Measurements from ENCODE around the gene NINJ2. TPM values are rescaled to one million over a fixed set of nuclear protein-coding genes. Genes with fewer than 3 reads are reported as not detected.

Gene NINJ2
- polyA plus RNA-seq, 1 of the 3 experiments (the other 2 are of a cell fraction): 0.07 TPM

- POLR2A ChIA-PET: interaction anchor here (0.6 kb wide), 1 partner anchor 20 kb away, joined by 3 read pairs; no protein-coding TSS in a partner anchor
- TF ChIP-seq USF2 (IDR thresholded peaks at IDR 0.05; ENCODE audit: borderline replicate concordance, low read depth, low read length) (no peak), REST (IDR thresholded peaks at IDR 0.05; ENCODE audit: low read depth, low read length) (no peak), RFX5 (IDR thresholded peaks at IDR 0.05; ENCODE audit: low read length) (no peak), NRF1 (IDR thresholded peaks at IDR 0.05; ENCODE audit: low read depth, low read length) (no peak), RAD21 (IDR thresholded peaks at IDR 0.05; ENCODE audit: low read length) (no peak), RXRA (IDR thresholded peaks at IDR 0.05; ENCODE audit: borderline replicate concordance, low read depth) (no peak), MXI1 (IDR thresholded peaks at IDR 0.05; ENCODE audit: low read depth, low read length) (no peak), CHD2 (IDR thresholded peaks at IDR 0.05; ENCODE audit: low read length, partially characterized antibody) (no peak), YY1 (IDR thresholded peaks at IDR 0.05; ENCODE audit: low read depth) (no peak), SIN3A (IDR thresholded peaks at IDR 0.05; ENCODE audit: borderline replicate concordance, low read depth, low read length) (no peak), GABPA (IDR thresholded peaks at IDR 0.05; ENCODE audit: low read depth) (no peak), JUND (IDR thresholded peaks at IDR 0.05) (no peak), FOXJ3 (CRISPR knock-in tag; IDR thresholded peaks at IDR 0.05) (no peak), EP300 (IDR thresholded peaks at IDR 0.05; ENCODE audit: borderline replicate concordance in 1 of 2, low read depth in 1 of 2, low read length in 1 of 2) (no peak), TAF1 (IDR thresholded peaks at IDR 0.05; ENCODE audit: borderline replicate concordance, low read depth, low read length) (no peak), TCF12 (IDR thresholded peaks at IDR 0.05) (no peak), ELF1 (IDR thresholded peaks at IDR 0.05) (no peak)
Observed at GRCh38 chr12:543114-543451, 120.2 kb downstream of the NINJ2 start.

More at GRCh38 chr12:543114-543451, 120.2 kb downstream of the NINJ2 start:
- DNase-seq: no peak
- CTCF ChIA-PET: interaction anchor here (0.8 to 17.8 kb wide), 2 partner anchors 65 to 93 kb away, joined by 3 to 560 read pairs; partner anchors contain the start of gene B4GALNT3
- 80% methylated on average over 1 of the region's 9 CpGs for WGBS (ENCODE audit: low lambda C conversion rate)
- Histone ChIP-seq H4K20me1 (ENCODE audit: insufficient read depth) (no peaks in the 10 kb centered on the region), H3K36me3 (replicated peaks in 1 of 2; ENCODE audit: control insufficient read depth in 1 of 2, insufficient read depth in 2 of 2, low read length in 1 of 2) (no peaks in the 10 kb centered on the region), H3K9me2 (no peaks in the 10 kb centered on the region), H2AFZ (ENCODE audit: low read depth) (no peak overlapping the region), H3K27me3 (ENCODE audit: insufficient read depth) (no peaks in the 10 kb centered on the region; the same call in 1 of the 2 replicates), H3K4me3 (ENCODE audit: low read depth in 2 of 2, low read length in 1 of 2) (no peak overlapping the region), H3K4me1 (ENCODE audit: control insufficient read depth in 1 of 2, insufficient read depth in 2 of 2, low read depth in 1 of 2, low read length in 1 of 2) (peaks cover 0 to 29% of the 10 kb centered on the region in 2 experiments; a peak in 1 of 4 replicates), H3K27ac (ENCODE audit: low read depth in 2 of 2, low read length in 1 of 2) (no peak overlapping the region), H3F3A (replicated peaks; ENCODE audit: insufficient read depth) (no peaks in the 10 kb centered on the region), H3K79me2 (ENCODE audit: insufficient read depth) (no peaks in the 10 kb centered on the region), H3K9ac (no peak overlapping the region), H3K4me2 (no peak overlapping the region), H3K9me3 (no peaks in the 10 kb centered on the region)
